ENCODE data around the gene CLSTN3. TPM values are rescaled to one million over a fixed set of nuclear protein-coding genes. Genes with fewer than 3 reads are reported as not detected.

Gene CLSTN3
- total RNA-seq, 1 experiment from 2014 or later: 111 TPM

DNA sequence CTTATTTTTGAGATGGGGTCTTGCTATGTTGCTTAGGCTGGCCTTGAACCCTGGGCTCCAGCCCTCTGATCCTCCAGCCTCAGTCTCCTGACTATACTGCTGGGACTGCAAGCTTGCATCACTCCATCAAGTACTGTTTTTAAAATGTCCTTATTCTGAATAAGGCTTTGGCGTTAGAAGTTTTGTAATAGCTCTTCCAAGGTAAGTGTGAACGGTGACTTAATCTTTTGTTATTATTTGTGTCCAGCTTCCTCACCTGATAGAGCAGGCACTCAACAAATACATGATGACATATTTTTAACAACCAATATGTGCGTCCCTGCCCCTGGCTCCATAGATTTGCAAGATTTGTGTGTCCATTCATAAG lies 22.6 kb upstream of the CLSTN3 start:
- BruUV-seq (replicated peaks): no TSS peak
- no peaks in the 10 kb centered on the region for H3K9me2 ChIP-seq (ENCODE audit: insufficient read depth)
- peak overlapping the region; percentile 84 for H3K4me2 ChIP-seq
- no peak for TF ChIP-seq EZH2 (IDR thresholded peaks at IDR 0.05; ENCODE audit: low read depth)
- no peak for TF ChIP-seq CTCF (conservative IDR thresholded peaks at IDR 0.05)
- ChIA-PET POLR2A (ENCODE audit: unreplicated experiment) (interaction anchor here (0.5 to 2.3 kb wide), 12 partner anchors 14 to 574 kb away, joined by 3 to 27 read pairs (median 5); partner anchors contain the start of genes C12orf57, GAPDH, RNU7-1 and USP5), CTCF (interaction anchor here (0.5 to 2.7 kb wide), 10 partner anchors 14 to 568 kb away, joined by 3 to 15 read pairs (median 4); partner anchors contain the start of genes C12orf57, C1S, RNU7-1 and SPSB2)
- H2AFZ ChIP-seq: peak overlapping the region; percentile 88
- H3K9me3 ChIP-seq (ENCODE audit: insufficient read depth, low read depth): peaks cover 11% of the 10 kb centered on the region
- peaks cover 26% of the 10 kb centered on the region for H3F3A ChIP-seq (ENCODE audit: insufficient read depth, low read depth)
- peaks cover 20% of the 10 kb centered on the region for H3K36me3 ChIP-seq (ENCODE audit: low read depth)
- peak overlapping the region; percentile 79 for H3K4me3 ChIP-seq
- H3K27me3 ChIP-seq (ENCODE audit: insufficient read depth, low read depth): no peaks in the 10 kb centered on the region
- H3K79me2 ChIP-seq (ENCODE audit: low read depth): peaks cover 39% of the 10 kb centered on the region
- H3K4me1 ChIP-seq (replicated peaks; ENCODE audit: insufficient read depth): peaks cover 28% of the 10 kb centered on the region
- peak in 1 of 2 experiments; percentile 78 for DNase-seq
- peaks cover 4% of the 10 kb centered on the region; the same call in 1 of the 2 replicates for H4K20me1 ChIP-seq (ENCODE audit: insufficient read depth)
- intact Hi-C loops (cut with micrococcal nuclease; ENCODE audit: unreplicated experiment): loop anchor here (1.0 to 2.0 kb wide), 5 partner anchors 47 to 239 kb away; partner anchors contain the start of genes C1S and LPCAT3
- H3K27ac ChIP-seq: peak overlapping the region; percentile 76

GRCh38 chr12:7108003-7108795 lies 22.0 kb upstream of the CLSTN3 start:
- Histone ChIP-seq H3K36me3 (ENCODE audit: low read depth) (peaks cover 20% of the 10 kb centered on the region), H3K4me1 (replicated peaks; ENCODE audit: insufficient read depth) (peaks cover 28% of the 10 kb centered on the region), H3F3A (ENCODE audit: insufficient read depth, low read depth) (peaks cover 27% of the 10 kb centered on the region), H3K79me2 (ENCODE audit: low read depth) (peaks cover 39% of the 10 kb centered on the region), H3K9me3 (ENCODE audit: insufficient read depth, low read depth) (peaks cover 11% of the 10 kb centered on the region), H4K20me1 (ENCODE audit: insufficient read depth) (peaks cover 4% of the 10 kb centered on the region; the same call in 1 of the 2 replicates), H3K4me3 (peak overlapping the region; percentile 79), H3K27me3 (ENCODE audit: insufficient read depth, low read depth) (no peaks in the 10 kb centered on the region), H2AFZ (peak overlapping the region; percentile 88), H3K27ac (peak overlapping the region; percentile 76), H3K4me2 (peak overlapping the region; percentile 84), H3K9me2 (ENCODE audit: insufficient read depth) (no peaks in the 10 kb centered on the region)
- CTCF ChIA-PET: interaction anchor here (0.5 to 2.7 kb wide), 13 partner anchors 14 to 256 kb away, joined by 3 to 15 read pairs (median 4); partner anchors contain the start of genes C12orf57, C1S, RNU7-1 and SPSB2
- POLR2A ChIA-PET (ENCODE audit: unreplicated experiment): interaction anchor here (0.5 to 2.3 kb wide), 21 partner anchors 9 to 576 kb away, joined by 3 to 27 read pairs (median 3); partner anchors contain the start of genes C12orf57, GAPDH, RNU7-1 and USP5
- peak; percentile 74 to 90 for DNase-seq
- TF ChIP-seq EZH2 (IDR thresholded peaks at IDR 0.05; ENCODE audit: low read depth) (no peak), CTCF (conservative IDR thresholded peaks at IDR 0.05) (no peak)
- intact Hi-C loops (cut with micrococcal nuclease; ENCODE audit: unreplicated experiment): loop anchor here (1.0 to 2.0 kb wide), 5 partner anchors 48 to 239 kb away; partner anchors contain the start of genes C1S and LPCAT3
- BruUV-seq (replicated peaks): TSS peak; percentile 29
